Vagina (tissue), 2 donors: ENCODE measurements around the gene DLG2.

Experiments
- POLR2A ChIP-seq, 2 donors: fragments of 450-650 bp; IDR thresholded peaks; one replicate each; pipeline ENCODE4 v1.6.1; 2017; ENCODE audit warnings: antibody characterized with exemption in 2 of 2, mild to moderate bottlenecking in 2 of 2, moderate library complexity in 2 of 2
- POLR2AphosphoS5 ChIP-seq, 2 donors: sonication (generic); formaldehyde crosslinking; IDR thresholded peaks; one replicate each; pipeline ENCODE4 v1.9.0; 2017; ENCODE audit warnings: antibody characterized with exemption in 2 of 2, mild to moderate bottlenecking in 2 of 2, low read depth in 1 of 2; ENCODE audit not compliant: insufficient read depth in 1 of 2
- TF ChIP-seq, protein P1 (sequence below), 3 experiments: fragments of 450-650 bp in 2 of 3; fragments of 200-600 bp in 1 of 3; sonication (generic) in 1 of 3; IDR thresholded peaks; one replicate each; pipeline ENCODE4 v1.5.1; 2017 to 2019; ENCODE audit warnings: antibody characterized with exemption in 3 of 3, mild to moderate bottlenecking in 2 of 3, moderate library complexity in 2 of 3

DNA sequence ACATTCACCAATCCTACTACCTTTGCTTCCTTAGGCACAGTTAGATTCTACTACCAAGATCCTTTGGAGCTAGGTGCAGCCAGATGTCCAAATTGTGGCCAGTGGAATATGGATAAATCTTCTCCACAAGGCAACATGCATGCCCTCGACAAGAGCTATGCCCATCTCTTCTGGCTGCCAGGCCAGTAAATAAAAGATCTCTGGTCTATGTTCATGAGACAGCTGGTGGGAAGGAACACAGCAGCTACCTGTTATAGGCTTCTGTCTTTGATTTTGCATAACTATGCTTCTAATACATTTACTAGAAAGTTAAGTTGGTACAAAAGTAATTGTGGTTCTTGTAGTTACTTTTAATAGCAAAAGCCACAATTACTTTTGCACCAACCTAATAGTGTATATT, 182.7 kb downstream of the DLG2 start:
- TF ChIP-seq, protein P1, sequence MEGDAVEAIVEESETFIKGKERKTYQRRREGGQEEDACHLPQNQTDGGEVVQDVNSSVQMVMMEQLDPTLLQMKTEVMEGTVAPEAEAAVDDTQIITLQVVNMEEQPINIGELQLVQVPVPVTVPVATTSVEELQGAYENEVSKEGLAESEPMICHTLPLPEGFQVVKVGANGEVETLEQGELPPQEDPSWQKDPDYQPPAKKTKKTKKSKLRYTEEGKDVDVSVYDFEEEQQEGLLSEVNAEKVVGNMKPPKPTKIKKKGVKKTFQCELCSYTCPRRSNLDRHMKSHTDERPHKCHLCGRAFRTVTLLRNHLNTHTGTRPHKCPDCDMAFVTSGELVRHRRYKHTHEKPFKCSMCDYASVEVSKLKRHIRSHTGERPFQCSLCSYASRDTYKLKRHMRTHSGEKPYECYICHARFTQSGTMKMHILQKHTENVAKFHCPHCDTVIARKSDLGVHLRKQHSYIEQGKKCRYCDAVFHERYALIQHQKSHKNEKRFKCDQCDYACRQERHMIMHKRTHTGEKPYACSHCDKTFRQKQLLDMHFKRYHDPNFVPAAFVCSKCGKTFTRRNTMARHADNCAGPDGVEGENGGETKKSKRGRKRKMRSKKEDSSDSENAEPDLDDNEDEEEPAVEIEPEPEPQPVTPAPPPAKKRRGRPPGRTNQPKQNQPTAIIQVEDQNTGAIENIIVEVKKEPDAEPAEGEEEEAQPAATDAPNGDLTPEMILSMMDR (IDR thresholded peaks at IDR 0.05) = no peak
- TF ChIP-seq POLR2A (IDR thresholded peaks at IDR 0.05) (no peak), POLR2AphosphoS5 (IDR thresholded peaks at IDR 0.05; ENCODE audit: insufficient read depth in 1 of 2, low read depth in 1 of 2) (no peak)
